H9 (cell line): Measurements from ENCODE around the gene NHS. TPM values are rescaled to one million over a fixed set of nuclear protein-coding genes. Genes with fewer than 3 reads are reported as not detected.
A peak's percentile ranks its signal among the peaks of the same experiment; 100 is the strongest.

Source experiments
- DNase-seq: peaks from one replicate; pipeline ENCODE4 v3.0.0-alpha.2; 2017
- H2AFZ ChIP-seq: one replicate; pipeline ENCODE4 v1.6.1; 2013; ENCODE audit warnings: mild to moderate bottlenecking, low read length, control low read depth, moderate library complexity
- H2AK5ac ChIP-seq: 2 replicates; pipeline ENCODE4 v1.6.1; 2013; ENCODE audit warnings: low read length, control low read depth, mixed read lengths; ENCODE audit not compliant: insufficient read length
- H2BK120ac ChIP-seq: one replicate; pipeline ENCODE4 v1.6.1; 2013; ENCODE audit warnings: low read depth, mild to moderate bottlenecking, low read length, control low read depth, inconsistent platforms; ENCODE audit not compliant: poor library complexity, severe bottlenecking
- H2BK12ac ChIP-seq: 2 replicates; pipeline ENCODE4 v1.6.1; 2013; ENCODE audit warnings: low read length, control low read depth, mixed read lengths, low read depth; ENCODE audit not compliant: insufficient read length
- H2BK15ac ChIP-seq: 2 replicates; pipeline ENCODE4 v1.6.1; 2013; ENCODE audit warnings: low read depth, low read length, control low read depth
- H2BK20ac ChIP-seq: one replicate; pipeline ENCODE4 v1.6.1; 2013; ENCODE audit warnings: low read depth, mild to moderate bottlenecking, low read length, control low read depth, inconsistent platforms; ENCODE audit not compliant: poor library complexity, severe bottlenecking
- H2BK5ac ChIP-seq: 2 replicates; pipeline ENCODE4 v1.6.1; 2013; ENCODE audit warnings: low read length, control low read depth, mixed read lengths; ENCODE audit not compliant: insufficient read length
- H3K14ac ChIP-seq: 2 replicates; pipeline ENCODE4 v1.6.1; 2013; ENCODE audit warnings: low read length, control low read depth; ENCODE audit not compliant: insufficient read depth
- H3K18ac ChIP-seq: 2 replicates; pipeline ENCODE4 v1.6.1; 2013; ENCODE audit warnings: low read depth, mild to moderate bottlenecking, mixed read lengths, low read length, control low read depth; ENCODE audit not compliant: insufficient read length
- H3K23ac ChIP-seq: 2 replicates; pipeline ENCODE4 v1.6.1; 2013; ENCODE audit warnings: low read length, control low read depth, mixed read lengths, low read depth; ENCODE audit not compliant: insufficient read length
- H3K23me2 ChIP-seq: 2 replicates; pipeline ENCODE4 v1.6.1; 2013; ENCODE audit warnings: low read depth, mild to moderate bottlenecking, mixed read lengths, low read length, control low read depth; ENCODE audit not compliant: insufficient read length, poor library complexity, severe bottlenecking
- H3K27ac ChIP-seq: 2 replicates; pipeline ENCODE4 v1.5.1; 2013; ENCODE audit warnings: low read length, control low read depth, mixed read lengths, low read depth; ENCODE audit not compliant: insufficient read length
- H3K27me3 ChIP-seq: 2 replicates; pipeline ENCODE4 v1.6.1; 2013; ENCODE audit warnings: low read length, control low read depth, inconsistent platforms; ENCODE audit not compliant: insufficient read depth
- H3K4ac ChIP-seq: 2 replicates; pipeline ENCODE4 v1.6.1; 2013; ENCODE audit warnings: low read depth, mild to moderate bottlenecking, control low read depth, inconsistent platforms, low read length, moderate library complexity
- H3K4me1 ChIP-seq: 2 replicates; pipeline ENCODE4 v1.6.1; 2013; ENCODE audit warnings: low read length, control low read depth, inconsistent platforms; ENCODE audit not compliant: insufficient read depth
- H3K4me2 ChIP-seq: 2 replicates; pipeline ENCODE4 v1.6.1; 2013; ENCODE audit warnings: low read length, control low read depth, mixed read lengths; ENCODE audit not compliant: insufficient read length, insufficient read depth
- H3K56ac ChIP-seq: 2 replicates; pipeline ENCODE4 v1.6.1; 2013; ENCODE audit warnings: low read depth, mild to moderate bottlenecking, mixed read lengths, low read length, control low read depth; ENCODE audit not compliant: insufficient read length
- H3K79me1 ChIP-seq: 2 replicates; pipeline ENCODE4 v1.6.1; 2013; ENCODE audit warnings: low read depth, mild to moderate bottlenecking, moderate library complexity, low read length, control low read depth, inconsistent platforms; ENCODE audit not compliant: insufficient read depth, poor library complexity, severe bottlenecking
- H3K79me2 ChIP-seq: 2 replicates; pipeline ENCODE4 v1.6.1; 2013; ENCODE audit warnings: low read length, control low read depth, inconsistent platforms; ENCODE audit not compliant: insufficient read depth
- H3K9ac ChIP-seq: 2 replicates; pipeline ENCODE4 v1.6.1; 2013; ENCODE audit warnings: low read length, control low read depth, mixed read lengths; ENCODE audit not compliant: insufficient read length; ENCODE audit errors: extremely low read depth
- H3K9me3 ChIP-seq: one replicate; pipeline ENCODE4 v1.6.1; 2013; ENCODE audit warnings: low read depth, low read length, inconsistent platforms; ENCODE audit not compliant: control insufficient read depth
- H3T11ph ChIP-seq: one replicate; pipeline ENCODE4 v1.6.1; 2013; ENCODE audit warnings: mild to moderate bottlenecking, low read length, control low read depth, inconsistent platforms
- H4K20me1 ChIP-seq: one replicate; pipeline ENCODE4 v1.6.1; 2013; ENCODE audit not compliant: control insufficient read depth, insufficient read length, insufficient read depth
- H4K5ac ChIP-seq: 2 replicates; pipeline ENCODE4 v1.6.1; 2013; ENCODE audit warnings: low read depth, mild to moderate bottlenecking, mixed read lengths, low read length, control low read depth; ENCODE audit not compliant: insufficient read length
- H4K8ac ChIP-seq: replicated peaks from 2 replicates; pipeline ENCODE4 v1.6.1; 2013; ENCODE audit warnings: low read length, control low read depth, mixed read lengths, low read depth; ENCODE audit not compliant: insufficient read length
- H4K91ac ChIP-seq: 2 replicates; pipeline ENCODE4 v1.6.1; 2013; ENCODE audit warnings: low read depth, mild to moderate bottlenecking, moderate library complexity, mixed read lengths, low read length, control low read depth; ENCODE audit not compliant: insufficient read length
- H3K27ac Mint-ChIP-seq, 3 experiments: 2 replicates in 2 of 3; 3 replicates in 1 of 3; pipeline ENCODE4 v1.8.0; 2020 to 2021; ENCODE audit warnings: mixed read lengths in 3 of 3, mild to moderate bottlenecking in 1 of 3, moderate library complexity in 1 of 3
- H3K27me3 Mint-ChIP-seq: 2 replicates; pipeline ENCODE4 v1.8.0; 2021; ENCODE audit warnings: low read depth, mild to moderate bottlenecking, moderate library complexity, mixed read lengths
- H3K36me3 Mint-ChIP-seq, 3 experiments: 2 replicates in 2 of 3; 3 replicates in 1 of 3; pipeline ENCODE4 v1.8.0; 2020 to 2021; ENCODE audit warnings: low read depth in 3 of 3, mixed read lengths in 3 of 3; ENCODE audit not compliant: insufficient read depth in 1 of 3
- H3K4me1 Mint-ChIP-seq, 2 experiments: 2 replicates each; pipeline ENCODE4 v1.8.0; 2020; ENCODE audit warnings: mixed read lengths in 2 of 2
- H3K4me3 Mint-ChIP-seq, 2 experiments: 2 replicates in 1 of 2; 3 replicates in 1 of 2; pipeline ENCODE4 v1.8.0; 2020 to 2021; ENCODE audit warnings: mild to moderate bottlenecking in 2 of 2, mixed read lengths in 2 of 2, moderate library complexity in 1 of 2
- H3K9me3 Mint-ChIP-seq, 2 experiments: 2 replicates in 1 of 2; 3 replicates in 1 of 2; pipeline ENCODE4 v1.8.0; 2020; ENCODE audit warnings: mild to moderate bottlenecking in 2 of 2, mixed read lengths in 2 of 2, moderate library complexity in 1 of 2
- WGBS: extraction: QIAGEN DNeasy Blood & Tissue Kit; methylation state at CpG from one replicate; pipeline ENCODE4 v1.1.7; 2013; ENCODE audit warnings: missing lambda C conversion rate, low lambda C conversion rate, mixed read lengths; ENCODE audit not compliant: insufficient read length; ENCODE audit errors: extremely low coverage; 5-methylcytosine and 5-hydroxymethylcytosine counted together
- total RNA-seq: library from RNA; stranded (reverse); gene quantifications from 2 replicates; pipeline ENCODE4 v1.2.1, GENCODE V29; 2021
- TF ChIP-seq, protein P1 (sequence below): fragments of 200-600 bp; sonication (generic); conservative IDR thresholded peaks from 3 replicates; pipeline ENCODE4 v1.8.0; 2021; ENCODE audit warnings: antibody characterized with exemption, mild to moderate bottlenecking

Gene NHS
- total RNA-seq, 1 experiment from 2014 or later = 8.7 TPM

DNA sequence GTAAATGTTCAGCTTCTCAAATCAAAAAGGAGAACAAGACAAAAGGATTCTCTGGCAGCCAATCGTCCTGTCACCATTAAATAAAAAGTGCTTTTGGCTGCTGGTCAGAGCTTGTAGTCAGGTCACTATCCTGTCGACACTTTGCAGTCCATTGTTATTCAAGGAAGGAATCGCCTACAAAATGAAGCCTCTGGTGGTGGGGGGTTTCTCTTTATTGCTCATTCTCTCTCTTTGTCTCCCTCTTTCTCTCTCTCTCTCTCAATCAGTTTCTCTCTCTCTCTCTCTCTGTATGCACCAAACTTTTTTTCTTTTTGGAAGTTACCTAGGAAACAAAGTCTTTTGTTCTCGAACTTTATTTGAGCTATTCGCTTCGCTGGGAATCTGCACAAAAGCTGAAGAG is 344.7 kb downstream of the NHS start:
- H3K23me2 ChIP-seq = no peaks in the 10 kb centered on the region
- no peak overlapping the region for H3K4ac ChIP-seq
- Mint-ChIP-seq H3K9me3 (peaks cover 0 to 2% of the 10 kb centered on the region in 2 experiments; a peak in 1 of 5 replicates), H3K27me3 (peaks cover 41% of the 10 kb centered on the region), H3K4me1 (peaks cover 29 to 35% of the 10 kb centered on the region in 2 experiments), H3K4me3 (peak overlapping the region; percentile 36 to 73), H3K27ac (no peak overlapping the region), H3K36me3 (peaks cover 0 to 4% (median 0%) of the 10 kb centered on the region in 3 experiments; a peak in 2 of 7 replicates)
- no peaks in the 10 kb centered on the region for H4K20me1 ChIP-seq
- peak overlapping the region; percentile 17 for H3K4me2 ChIP-seq
- no peak overlapping the region for H4K91ac ChIP-seq
- H2BK120ac ChIP-seq = no peak overlapping the region
- TF ChIP-seq, protein P1, sequence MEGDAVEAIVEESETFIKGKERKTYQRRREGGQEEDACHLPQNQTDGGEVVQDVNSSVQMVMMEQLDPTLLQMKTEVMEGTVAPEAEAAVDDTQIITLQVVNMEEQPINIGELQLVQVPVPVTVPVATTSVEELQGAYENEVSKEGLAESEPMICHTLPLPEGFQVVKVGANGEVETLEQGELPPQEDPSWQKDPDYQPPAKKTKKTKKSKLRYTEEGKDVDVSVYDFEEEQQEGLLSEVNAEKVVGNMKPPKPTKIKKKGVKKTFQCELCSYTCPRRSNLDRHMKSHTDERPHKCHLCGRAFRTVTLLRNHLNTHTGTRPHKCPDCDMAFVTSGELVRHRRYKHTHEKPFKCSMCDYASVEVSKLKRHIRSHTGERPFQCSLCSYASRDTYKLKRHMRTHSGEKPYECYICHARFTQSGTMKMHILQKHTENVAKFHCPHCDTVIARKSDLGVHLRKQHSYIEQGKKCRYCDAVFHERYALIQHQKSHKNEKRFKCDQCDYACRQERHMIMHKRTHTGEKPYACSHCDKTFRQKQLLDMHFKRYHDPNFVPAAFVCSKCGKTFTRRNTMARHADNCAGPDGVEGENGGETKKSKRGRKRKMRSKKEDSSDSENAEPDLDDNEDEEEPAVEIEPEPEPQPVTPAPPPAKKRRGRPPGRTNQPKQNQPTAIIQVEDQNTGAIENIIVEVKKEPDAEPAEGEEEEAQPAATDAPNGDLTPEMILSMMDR = no peak
- no peak overlapping the region for H2AFZ ChIP-seq
- no peak overlapping the region for H3K56ac ChIP-seq
- H3K9ac ChIP-seq = no peak overlapping the region
- H3K79me2 ChIP-seq = no peaks in the 10 kb centered on the region
- no peak overlapping the region for H4K8ac ChIP-seq
- H3K14ac ChIP-seq = no peak overlapping the region
- H3K27me3 ChIP-seq = no peaks in the 10 kb centered on the region
- no peak overlapping the region for H3K18ac ChIP-seq
- H3K79me1 ChIP-seq = no peaks in the 10 kb centered on the region
- no peak overlapping the region for H2BK20ac ChIP-seq
- no peak overlapping the region for H2BK5ac ChIP-seq
- no peak overlapping the region for H3K27ac ChIP-seq
- no peak overlapping the region for H2BK12ac ChIP-seq
- no CpG with 5 or more reads among the region's 6 CpGs for WGBS
- no peak for DNase-seq
- H2BK15ac ChIP-seq = no peak overlapping the region
- peaks cover 2% of the 10 kb centered on the region; the same call in 1 of the 2 replicates for H3K4me1 ChIP-seq
- H2AK5ac ChIP-seq = no peak overlapping the region
- H4K5ac ChIP-seq = no peak overlapping the region
- no peak overlapping the region for H3T11ph ChIP-seq
- H3K9me3 ChIP-seq = no peaks in the 10 kb centered on the region
- no peak overlapping the region for H3K23ac ChIP-seq
